Ishikawa (cell line): ENCODE measurements around the gene KLHL14.

Experiments
- CEBPB ChIP-seq: IDR thresholded peaks from 2 replicates; pipeline ENCODE4 v1.6.1; 2012
- CREB1 ChIP-seq: IDR thresholded peaks from 2 replicates; pipeline ENCODE4 v1.6.1; 2012; ENCODE audit warnings: low read depth
- EGR1 ChIP-seq: IDR thresholded peaks from 2 replicates; pipeline ENCODE4 v1.6.1; 2012
- EP300 ChIP-seq: IDR thresholded peaks from 2 replicates; pipeline ENCODE4 v1.6.1; 2012; ENCODE audit warnings: borderline replicate concordance
- FOXM1 ChIP-seq: IDR thresholded peaks from 2 replicates; pipeline ENCODE4 v1.6.1; 2012; ENCODE audit warnings: low read depth, borderline replicate concordance
- NFIC ChIP-seq: IDR thresholded peaks from 2 replicates; pipeline ENCODE4 v1.6.1; 2012
- RAD21 ChIP-seq: IDR thresholded peaks from 2 replicates; pipeline ENCODE4 v1.6.1; 2012; ENCODE audit warnings: low read depth
- TAF1 ChIP-seq: IDR thresholded peaks from 2 replicates; pipeline ENCODE4 v1.6.1; 2012; ENCODE audit warnings: low read depth, mild to moderate bottlenecking
- TCF12 ChIP-seq: IDR thresholded peaks from 2 replicates; pipeline ENCODE4 v1.6.1; 2012; ENCODE audit warnings: low read depth
- TEAD4 ChIP-seq: IDR thresholded peaks from 2 replicates; pipeline ENCODE4 v1.6.1; 2012
- YY1 ChIP-seq: IDR thresholded peaks from 2 replicates; pipeline ENCODE4 v1.6.1; 2012; ENCODE audit warnings: low read depth
- ZBTB7A ChIP-seq: IDR thresholded peaks from 2 replicates; pipeline ENCODE4 v1.6.1; 2012; ENCODE audit warnings: low read depth
- TF ChIP-seq, protein P1 (sequence below): IDR thresholded peaks from 2 replicates; pipeline ENCODE4 v1.6.1; 2012
- TF ChIP-seq, protein P2 (sequence below): IDR thresholded peaks from 2 replicates; pipeline ENCODE4 v1.6.1; 2012; ENCODE audit warnings: low read depth, mild to moderate bottlenecking
- TF ChIP-seq, protein P3 (sequence below): IDR thresholded peaks from 2 replicates; pipeline ENCODE4 v1.6.1; 2012

Gene KLHL14

DNA sequence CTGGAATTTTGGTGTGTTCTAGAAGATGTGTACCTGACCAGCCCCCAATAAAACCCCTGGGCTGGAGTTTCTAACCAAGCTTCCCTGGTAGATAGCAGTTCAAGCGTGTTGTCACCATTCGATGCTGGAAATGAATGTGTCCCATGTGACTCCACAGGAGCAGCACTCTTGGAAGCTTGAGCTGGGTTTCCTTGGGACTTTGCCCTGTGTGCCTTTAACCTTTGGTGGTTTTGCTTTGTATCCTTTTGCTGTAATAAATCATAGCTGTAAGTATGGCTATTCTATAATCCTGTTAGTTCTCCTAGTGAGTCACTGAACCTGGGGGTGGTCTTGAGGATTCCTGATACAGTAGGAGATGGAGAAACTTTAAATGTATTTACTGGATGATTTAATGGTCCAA lies 65.2 kb downstream of the KLHL14 start:
- TF ChIP-seq TCF12 (no peak), NFIC (no peak), FOXM1 (no peak), ZBTB7A (no peak), CEBPB (no peak), CREB1 (no peak), EGR1 (no peak), TEAD4 (no peak), YY1 (no peak), TAF1 (no peak), RAD21 (no peak), EP300 (no peak)
- TF ChIP-seq, protein P1, sequence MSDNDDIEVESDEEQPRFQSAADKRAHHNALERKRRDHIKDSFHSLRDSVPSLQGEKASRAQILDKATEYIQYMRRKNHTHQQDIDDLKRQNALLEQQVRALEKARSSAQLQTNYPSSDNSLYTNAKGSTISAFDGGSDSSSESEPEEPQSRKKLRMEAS = no peak
- TF ChIP-seq, protein P2, sequence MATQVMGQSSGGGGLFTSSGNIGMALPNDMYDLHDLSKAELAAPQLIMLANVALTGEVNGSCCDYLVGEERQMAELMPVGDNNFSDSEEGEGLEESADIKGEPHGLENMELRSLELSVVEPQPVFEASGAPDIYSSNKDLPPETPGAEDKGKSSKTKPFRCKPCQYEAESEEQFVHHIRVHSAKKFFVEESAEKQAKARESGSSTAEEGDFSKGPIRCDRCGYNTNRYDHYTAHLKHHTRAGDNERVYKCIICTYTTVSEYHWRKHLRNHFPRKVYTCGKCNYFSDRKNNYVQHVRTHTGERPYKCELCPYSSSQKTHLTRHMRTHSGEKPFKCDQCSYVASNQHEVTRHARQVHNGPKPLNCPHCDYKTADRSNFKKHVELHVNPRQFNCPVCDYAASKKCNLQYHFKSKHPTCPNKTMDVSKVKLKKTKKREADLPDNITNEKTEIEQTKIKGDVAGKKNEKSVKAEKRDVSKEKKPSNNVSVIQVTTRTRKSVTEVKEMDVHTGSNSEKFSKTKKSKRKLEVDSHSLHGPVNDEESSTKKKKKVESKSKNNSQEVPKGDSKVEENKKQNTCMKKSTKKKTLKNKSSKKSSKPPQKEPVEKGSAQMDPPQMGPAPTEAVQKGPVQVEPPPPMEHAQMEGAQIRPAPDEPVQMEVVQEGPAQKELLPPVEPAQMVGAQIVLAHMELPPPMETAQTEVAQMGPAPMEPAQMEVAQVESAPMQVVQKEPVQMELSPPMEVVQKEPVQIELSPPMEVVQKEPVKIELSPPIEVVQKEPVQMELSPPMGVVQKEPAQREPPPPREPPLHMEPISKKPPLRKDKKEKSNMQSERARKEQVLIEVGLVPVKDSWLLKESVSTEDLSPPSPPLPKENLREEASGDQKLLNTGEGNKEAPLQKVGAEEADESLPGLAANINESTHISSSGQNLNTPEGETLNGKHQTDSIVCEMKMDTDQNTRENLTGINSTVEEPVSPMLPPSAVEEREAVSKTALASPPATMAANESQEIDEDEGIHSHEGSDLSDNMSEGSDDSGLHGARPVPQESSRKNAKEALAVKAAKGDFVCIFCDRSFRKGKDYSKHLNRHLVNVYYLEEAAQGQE = no peak
- TF ChIP-seq, protein P3, sequence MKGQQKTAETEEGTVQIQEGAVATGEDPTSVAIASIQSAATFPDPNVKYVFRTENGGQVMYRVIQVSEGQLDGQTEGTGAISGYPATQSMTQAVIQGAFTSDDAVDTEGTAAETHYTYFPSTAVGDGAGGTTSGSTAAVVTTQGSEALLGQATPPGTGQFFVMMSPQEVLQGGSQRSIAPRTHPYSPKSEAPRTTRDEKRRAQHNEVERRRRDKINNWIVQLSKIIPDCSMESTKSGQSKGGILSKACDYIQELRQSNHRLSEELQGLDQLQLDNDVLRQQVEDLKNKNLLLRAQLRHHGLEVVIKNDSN = no peak

DNA sequence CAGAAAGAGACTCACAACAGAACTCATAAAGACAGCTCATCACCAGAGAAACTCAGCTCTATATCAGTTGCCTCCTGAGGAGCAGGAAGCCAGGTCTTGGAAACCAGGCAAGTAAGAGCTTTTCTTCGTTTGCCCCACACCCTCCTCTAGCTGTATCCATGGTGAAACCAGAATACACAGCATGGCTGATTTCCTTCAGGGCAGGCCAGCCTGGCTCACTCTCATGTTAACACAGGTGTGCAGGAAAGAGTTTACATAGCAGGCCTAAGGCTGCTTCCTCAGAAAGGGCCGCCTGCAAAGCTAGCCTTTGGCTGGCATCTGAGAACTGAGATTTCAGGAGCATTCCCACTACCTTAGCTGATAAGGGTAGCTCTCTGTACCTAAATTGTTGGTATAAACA lies 65.7 kb downstream of the KLHL14 start:
- TF ChIP-seq YY1 (no peak), TCF12 (no peak), FOXM1 (no peak), CREB1 (no peak), CEBPB (no peak), EGR1 (no peak), TAF1 (no peak), RAD21 (no peak), ZBTB7A (no peak), NFIC (no peak)
- TF ChIP-seq, protein P2 = no peak
- TF ChIP-seq, protein P1 = no peak
- TF ChIP-seq, protein P3 = no peak

DNA sequence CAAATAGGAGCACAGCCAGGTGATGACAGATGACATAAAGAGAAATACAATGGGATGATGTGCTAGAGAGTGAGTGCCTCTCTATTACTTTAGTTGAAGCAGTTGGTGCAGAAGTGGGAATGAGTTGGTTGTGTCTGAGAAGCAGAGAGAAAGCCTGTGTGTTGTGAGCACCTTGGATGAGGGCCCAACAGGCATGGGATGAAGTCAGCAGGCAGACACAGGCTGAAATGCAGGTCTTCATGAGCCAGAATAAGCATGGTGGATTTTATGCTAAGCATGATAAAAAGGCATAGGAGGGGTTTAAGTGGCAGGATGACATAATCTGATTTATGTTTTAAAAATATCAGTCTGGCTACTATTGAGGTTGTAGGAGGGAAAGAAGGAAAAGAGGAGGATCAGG lies 71.5 kb downstream of the KLHL14 start:
- TF ChIP-seq, protein P3 = no peak
- TF ChIP-seq TEAD4 (no peak), EP300 (no peak), TCF12 (no peak), YY1 (no peak), CREB1 (no peak), RAD21 (no peak), TAF1 (no peak), FOXM1 (no peak), CEBPB (no peak), NFIC (no peak), EGR1 (no peak), ZBTB7A (no peak)
- TF ChIP-seq, protein P1 = no peak
- TF ChIP-seq, protein P2 = no peak

DNA sequence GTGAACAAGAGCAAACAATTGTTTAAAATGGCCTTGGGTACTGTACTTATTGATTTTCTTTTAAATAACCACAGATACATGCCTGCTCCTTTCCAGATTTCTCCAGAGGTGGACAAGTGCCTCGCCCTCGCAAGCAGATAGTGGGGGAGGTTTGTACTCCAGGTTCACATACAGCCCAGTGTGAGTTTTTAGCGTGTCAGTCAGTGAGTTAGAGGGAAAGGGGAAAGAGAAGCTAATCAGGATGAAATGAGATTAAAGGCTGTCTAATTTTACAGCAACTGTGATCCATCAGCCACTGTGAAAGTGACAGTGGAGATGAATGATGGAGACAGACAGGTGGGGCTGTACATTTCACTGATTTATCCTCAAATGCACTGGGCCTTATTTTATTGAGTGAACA lies 74.7 kb downstream of the KLHL14 start:
- TF ChIP-seq CREB1 (no peak), TCF12 (no peak), EGR1 (no peak), ZBTB7A (no peak), NFIC (no peak), CEBPB (no peak), RAD21 (no peak), TAF1 (no peak), YY1 (no peak), FOXM1 (no peak), TEAD4 (no peak), EP300 (no peak)
- TF ChIP-seq, protein P1 = no peak
- TF ChIP-seq, protein P3 = no peak
- TF ChIP-seq, protein P2 = no peak
